GM20000 (cell line): ENCODE results near the gene VEGFB.

Source experiments
- DNase-seq: peaks from one replicate; pipeline ENCODE4 v3.0.0; 2012; ENCODE audit warnings: low spot score
- TF ChIP-seq, protein P1 (sequence below): IDR thresholded peaks from 2 replicates; pipeline ENCODE4 v1.5.1; 2012; ENCODE audit warnings: mild to moderate bottlenecking, control low read depth; ENCODE audit errors: extremely low read depth, missing control alignments

Gene VEGFB

DNA sequence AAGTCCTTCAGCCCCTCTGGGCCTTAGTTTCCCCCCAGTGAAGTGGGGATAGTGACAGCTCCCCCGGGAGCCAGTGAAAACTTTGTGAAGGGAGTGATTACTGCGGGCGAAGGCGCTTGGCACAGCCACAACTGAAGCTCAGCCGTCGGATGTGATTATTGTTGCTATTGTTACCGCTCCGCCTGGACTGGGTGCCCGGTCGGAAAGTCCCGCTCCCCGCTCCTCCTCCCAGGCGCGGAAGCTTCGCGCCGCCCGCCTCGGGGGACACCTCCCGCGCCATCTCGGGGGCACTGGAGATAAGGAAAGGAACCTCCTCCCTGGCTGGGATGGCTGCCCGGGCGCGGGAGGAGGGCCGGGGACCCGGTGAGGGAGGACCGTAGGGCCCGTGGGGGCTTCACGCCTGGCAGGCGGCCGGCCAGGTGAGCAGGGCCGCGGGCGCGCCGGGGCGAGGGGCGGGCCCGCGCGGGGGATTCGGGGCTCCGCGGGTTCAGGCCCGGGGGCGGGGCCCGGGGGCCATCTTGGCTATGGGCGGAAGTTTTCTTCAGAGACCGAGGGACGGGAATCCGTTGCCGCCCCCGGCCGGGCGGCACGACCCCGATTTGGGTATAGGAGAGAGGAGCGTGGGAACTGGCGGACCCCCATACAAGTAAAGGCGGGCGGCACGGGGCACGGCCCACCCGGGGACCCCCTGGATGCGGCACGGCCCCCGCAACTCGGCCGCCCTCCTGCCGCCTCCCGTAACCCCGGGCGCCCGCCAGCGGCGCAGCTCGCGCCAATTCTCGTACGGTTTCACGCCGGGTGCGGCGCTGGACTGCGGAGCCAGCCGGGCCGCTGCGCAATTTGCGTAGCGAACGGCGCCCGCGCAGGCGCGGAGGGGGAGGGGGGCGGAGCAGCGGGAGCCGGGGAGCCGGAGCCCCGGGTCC lies 50.8 kb downstream of the VEGFB start, which contains the start of gene GPR137:
Gene GPR137 (plus strand): TSS at position 887 of the 923 bp plus-strand sequence. CDS start 677 bp downstream, outside the sequence.
- TF ChIP-seq, protein P1, sequence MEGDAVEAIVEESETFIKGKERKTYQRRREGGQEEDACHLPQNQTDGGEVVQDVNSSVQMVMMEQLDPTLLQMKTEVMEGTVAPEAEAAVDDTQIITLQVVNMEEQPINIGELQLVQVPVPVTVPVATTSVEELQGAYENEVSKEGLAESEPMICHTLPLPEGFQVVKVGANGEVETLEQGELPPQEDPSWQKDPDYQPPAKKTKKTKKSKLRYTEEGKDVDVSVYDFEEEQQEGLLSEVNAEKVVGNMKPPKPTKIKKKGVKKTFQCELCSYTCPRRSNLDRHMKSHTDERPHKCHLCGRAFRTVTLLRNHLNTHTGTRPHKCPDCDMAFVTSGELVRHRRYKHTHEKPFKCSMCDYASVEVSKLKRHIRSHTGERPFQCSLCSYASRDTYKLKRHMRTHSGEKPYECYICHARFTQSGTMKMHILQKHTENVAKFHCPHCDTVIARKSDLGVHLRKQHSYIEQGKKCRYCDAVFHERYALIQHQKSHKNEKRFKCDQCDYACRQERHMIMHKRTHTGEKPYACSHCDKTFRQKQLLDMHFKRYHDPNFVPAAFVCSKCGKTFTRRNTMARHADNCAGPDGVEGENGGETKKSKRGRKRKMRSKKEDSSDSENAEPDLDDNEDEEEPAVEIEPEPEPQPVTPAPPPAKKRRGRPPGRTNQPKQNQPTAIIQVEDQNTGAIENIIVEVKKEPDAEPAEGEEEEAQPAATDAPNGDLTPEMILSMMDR = no peak
- DNase-seq = peak; percentile 98

DNA sequence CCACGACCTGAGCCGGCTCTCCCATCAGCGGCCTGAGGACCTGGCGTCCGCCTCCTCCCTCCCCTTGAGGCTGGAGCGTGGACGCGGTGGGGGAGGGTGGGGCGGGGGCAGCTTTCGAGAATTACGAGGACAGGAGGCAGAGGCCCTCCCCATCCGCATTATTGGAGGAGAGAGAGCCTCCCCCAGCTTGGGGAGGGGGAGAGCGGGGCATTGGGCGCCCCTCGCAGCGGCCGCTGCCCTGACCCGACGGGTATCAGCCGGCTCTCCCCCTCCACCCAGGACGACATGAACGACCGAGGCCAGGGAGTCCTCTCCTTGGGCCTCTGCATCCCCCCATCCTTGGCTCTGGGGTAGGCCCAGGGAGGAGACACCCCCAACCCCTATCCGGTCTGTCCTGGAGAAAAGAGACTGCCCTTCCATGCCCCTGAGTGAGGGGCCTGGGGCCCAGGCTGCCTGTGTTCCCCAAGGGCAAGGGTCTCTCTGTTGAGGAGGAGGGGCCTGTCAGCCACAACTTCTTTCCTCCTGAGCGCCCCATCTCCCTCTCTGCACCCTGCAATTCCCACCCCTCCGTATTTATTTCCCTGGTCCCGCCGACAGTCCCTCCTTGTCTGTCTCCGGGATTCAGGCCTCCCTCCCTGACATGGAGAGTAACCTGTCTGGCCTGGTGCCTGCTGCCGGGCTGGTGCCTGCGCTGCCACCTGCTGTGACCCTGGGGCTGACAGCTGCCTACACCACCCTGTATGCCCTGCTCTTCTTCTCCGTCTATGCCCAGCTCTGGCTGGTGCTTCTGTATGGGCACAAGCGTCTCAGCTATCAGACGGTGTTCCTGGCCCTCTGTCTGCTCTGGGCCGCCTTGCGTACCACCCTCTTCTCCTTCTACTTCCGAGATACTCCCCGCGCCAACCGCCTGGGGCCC lies 51.8 kb downstream of the VEGFB start:
- TF ChIP-seq, protein P1 = no peak
- DNase-seq = no peak

DNA sequence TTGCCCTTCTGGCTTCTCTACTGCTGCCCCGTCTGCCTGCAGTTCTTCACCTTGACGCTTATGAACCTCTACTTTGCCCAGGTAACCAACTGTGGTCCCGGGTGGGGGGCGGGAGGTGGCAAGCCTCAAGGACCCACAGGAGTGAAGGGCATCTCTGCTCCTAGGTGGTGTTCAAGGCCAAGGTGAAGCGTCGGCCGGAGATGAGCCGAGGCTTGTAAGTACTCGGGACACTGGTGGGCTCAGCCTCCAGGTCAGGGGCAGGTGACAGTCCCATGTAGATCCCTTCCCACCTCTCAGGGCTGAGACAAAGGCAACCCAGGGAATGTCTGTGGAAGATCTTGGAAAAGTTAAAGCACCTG lies 52.4 kb downstream of the VEGFB start:
- TF ChIP-seq, protein P1 = no peak
- no peak for DNase-seq

DNA sequence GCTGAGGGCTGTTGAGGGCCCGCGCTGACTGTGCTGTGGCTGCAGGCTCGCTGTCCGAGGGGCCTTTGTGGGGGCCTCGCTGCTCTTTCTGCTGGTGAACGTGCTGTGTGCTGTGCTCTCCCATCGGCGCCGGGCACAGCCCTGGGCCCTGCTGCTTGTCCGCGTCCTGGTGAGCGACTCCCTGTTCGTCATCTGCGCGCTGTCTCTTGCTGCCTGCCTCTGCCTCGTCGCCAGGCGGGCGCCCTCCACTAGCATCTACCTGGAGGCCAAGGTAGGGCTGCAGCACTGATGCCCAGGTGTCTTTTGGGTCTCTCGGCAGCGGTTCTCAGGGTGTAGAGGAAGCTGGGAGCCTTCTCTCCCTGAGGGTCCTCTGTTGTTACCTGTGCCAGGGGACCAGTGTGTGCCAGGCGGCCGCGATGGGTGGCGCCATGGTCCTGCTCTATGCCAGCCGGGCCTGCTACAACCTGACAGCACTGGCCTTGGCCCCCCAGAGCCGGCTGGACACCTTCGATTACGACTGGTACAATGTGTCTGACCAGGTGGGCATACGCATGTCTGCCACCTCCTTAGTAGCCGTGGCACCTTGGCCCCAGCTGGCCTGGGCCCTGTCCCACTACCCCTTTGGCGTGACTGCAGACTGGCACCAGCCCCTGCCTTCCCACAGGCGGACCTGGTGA lies 53.4 kb downstream of the VEGFB start:
- DNase-seq = no peak
- TF ChIP-seq, protein P1 = no peak

DNA sequence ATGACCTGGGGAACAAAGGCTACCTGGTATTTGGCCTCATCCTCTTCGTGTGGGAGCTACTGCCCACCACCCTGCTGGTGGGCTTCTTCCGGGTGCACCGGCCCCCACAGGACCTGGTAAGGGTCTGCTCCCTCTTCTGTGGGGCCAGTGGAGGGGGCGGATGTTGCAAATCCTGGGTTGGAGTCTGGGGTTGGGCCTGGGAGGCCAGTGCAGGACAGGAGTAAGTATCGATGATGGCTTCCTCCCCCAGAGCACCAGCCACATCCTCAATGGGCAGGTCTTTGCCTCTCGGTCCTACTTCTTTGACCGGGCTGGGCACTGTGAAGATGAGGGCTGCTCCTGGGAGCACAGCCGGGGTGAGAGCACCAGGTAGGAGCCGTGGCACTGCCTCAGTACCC lies 54.0 kb downstream of the VEGFB start:
- TF ChIP-seq, protein P1 = no peak
- DNase-seq = no peak
